ENCODE measurements around the gene TFF3. TPM values are rescaled to one million over a fixed set of nuclear protein-coding genes. Genes with fewer than 3 reads are reported as not detected.

Gene TFF3
- total RNA-seq, 1 experiment from 2014 or later = not detected

- DNase-seq (ENCODE audit: low read depth) = no peak
- in situ Hi-C loops (cut with HindIII; ENCODE audit: low pct_unique_long_range_greater_than_20kb, low sequenced_read_pairs) = no loop called here
Measured at GRCh38 chr21:42349420-42350317, 34.5 kb upstream of the TFF3 start.

GRCh38 chr21:42348762-42349161 lies 33.6 kb upstream of the TFF3 start:
- in situ Hi-C loops (cut with HindIII; ENCODE audit: low pct_unique_long_range_greater_than_20kb, low sequenced_read_pairs) = no loop called here

GRCh38 chr21:42347601-42348327 lies 32.6 kb upstream of the TFF3 start:
- DNase-seq (ENCODE audit: low read depth) = no peak
- in situ Hi-C loops (cut with HindIII; ENCODE audit: low pct_unique_long_range_greater_than_20kb, low sequenced_read_pairs) = no loop called here

More at GRCh38 chr21:42348762-42349161, 33.6 kb upstream of the TFF3 start:
- no peak for DNase-seq (ENCODE audit: low read depth)

DNA sequence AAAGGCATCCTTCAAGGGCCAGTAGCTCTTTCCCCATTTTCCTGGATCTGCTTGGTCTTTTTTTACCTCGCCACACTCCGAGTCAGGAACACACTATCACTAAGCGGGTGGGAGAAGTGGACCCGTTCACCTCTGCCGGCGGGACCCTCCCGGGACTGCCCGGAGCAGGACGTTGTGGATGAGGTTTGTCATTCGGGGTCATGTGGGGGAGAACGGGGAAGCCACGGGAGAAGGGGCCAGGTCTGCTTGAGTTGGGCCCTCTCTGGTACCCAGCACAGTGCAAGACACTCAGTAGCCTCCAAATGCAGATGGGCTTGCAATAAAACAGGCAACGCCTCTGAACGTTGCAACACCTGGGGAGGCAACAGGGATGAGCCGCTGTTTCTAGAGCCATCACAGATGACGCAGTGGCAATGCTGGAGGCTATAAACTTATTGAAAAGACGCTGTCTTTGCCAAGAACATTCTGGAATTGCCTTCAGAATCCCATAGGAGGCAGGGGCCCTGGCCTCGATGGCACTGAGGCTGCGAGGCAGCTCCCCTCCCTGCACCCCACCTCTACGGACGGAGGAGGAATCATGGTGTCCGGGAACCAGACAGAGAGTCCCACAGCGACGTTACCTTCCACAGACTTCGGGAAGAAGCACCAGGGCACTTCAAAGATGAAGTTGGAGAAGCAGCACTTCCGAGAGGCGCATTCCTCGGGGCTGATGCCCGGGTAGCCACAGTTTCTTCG lies 31.8 kb upstream of the TFF3 start:
- no peak for DNase-seq (ENCODE audit: low read depth)
- in situ Hi-C loops (cut with HindIII; ENCODE audit: low pct_unique_long_range_greater_than_20kb, low sequenced_read_pairs) = no loop called here

DNA sequence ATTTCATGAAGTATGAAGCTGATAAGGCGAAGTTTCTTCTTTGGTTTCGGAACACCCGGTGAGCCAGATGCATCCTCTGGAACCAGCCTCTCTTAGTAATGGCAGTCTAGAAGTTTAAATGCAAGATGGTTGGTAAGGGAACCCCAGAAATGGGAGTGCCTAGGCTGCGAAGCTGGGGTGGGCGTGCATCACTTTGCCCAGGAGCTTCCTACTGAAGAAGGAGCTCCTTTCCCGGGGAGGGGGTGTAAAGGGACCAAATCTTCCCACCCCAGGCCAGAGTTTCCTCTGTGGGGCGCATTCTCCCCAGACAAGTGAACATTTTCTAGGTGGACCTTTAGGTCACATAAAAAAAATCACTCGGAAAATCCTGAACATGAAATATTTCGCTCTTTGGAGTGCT lies 31.2 kb upstream of the TFF3 start:
- no peak for DNase-seq (ENCODE audit: low read depth)
- in situ Hi-C loops (cut with HindIII; ENCODE audit: low pct_unique_long_range_greater_than_20kb, low sequenced_read_pairs) = no loop called here

DNA sequence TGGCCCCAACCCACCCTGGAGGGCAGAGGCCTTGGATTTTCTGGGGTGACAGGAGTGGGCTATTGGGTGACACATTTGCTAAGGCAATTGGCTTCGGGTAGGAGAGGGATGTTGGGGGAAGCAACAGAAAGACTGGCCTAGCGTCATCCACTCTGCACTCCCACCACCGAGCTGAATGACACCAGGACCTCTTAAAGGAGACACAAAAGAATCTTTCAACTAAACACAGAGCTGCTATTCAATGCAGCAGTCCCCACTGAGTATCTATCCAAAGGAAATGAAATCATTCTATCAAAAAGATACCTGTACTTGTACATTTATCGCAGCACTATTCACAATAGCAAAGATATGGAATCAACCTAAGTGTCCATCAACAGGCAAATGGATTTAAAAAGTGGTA lies 29.4 kb upstream of the TFF3 start:
- in situ Hi-C loops (cut with HindIII; ENCODE audit: low pct_unique_long_range_greater_than_20kb, low sequenced_read_pairs) = no loop called here
- DNase-seq (ENCODE audit: low read depth) = no peak

- in situ Hi-C loops (cut with HindIII; ENCODE audit: low pct_unique_long_range_greater_than_20kb, low sequenced_read_pairs) = no loop called here
- no peak for DNase-seq (ENCODE audit: low read depth)
Measured at GRCh38 chr21:42343963-42344510, 28.8 kb upstream of the TFF3 start.

DNA sequence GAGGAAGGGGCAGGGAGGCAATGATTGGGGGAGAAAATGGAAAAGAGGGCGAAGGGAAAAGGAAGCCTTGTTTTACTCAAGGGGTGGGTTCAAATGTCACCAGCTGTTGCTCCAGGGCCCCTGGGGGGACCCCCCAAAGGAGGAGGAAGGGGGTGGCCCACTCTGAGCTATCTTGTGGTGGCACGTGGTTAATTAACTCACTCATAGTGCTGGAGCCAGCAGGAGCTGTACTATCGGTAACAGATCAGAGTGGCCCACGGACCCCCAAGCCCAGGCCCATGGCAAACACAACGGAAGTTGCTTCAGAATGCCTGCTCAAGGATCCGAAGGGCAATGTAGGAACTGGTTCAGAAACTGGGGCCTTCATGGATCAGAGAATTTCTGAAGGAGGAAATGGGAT lies 28.3 kb upstream of the TFF3 start:
- no peak for DNase-seq (ENCODE audit: low read depth)
- in situ Hi-C loops (cut with HindIII; ENCODE audit: low pct_unique_long_range_greater_than_20kb, low sequenced_read_pairs) = no loop called here

DNA sequence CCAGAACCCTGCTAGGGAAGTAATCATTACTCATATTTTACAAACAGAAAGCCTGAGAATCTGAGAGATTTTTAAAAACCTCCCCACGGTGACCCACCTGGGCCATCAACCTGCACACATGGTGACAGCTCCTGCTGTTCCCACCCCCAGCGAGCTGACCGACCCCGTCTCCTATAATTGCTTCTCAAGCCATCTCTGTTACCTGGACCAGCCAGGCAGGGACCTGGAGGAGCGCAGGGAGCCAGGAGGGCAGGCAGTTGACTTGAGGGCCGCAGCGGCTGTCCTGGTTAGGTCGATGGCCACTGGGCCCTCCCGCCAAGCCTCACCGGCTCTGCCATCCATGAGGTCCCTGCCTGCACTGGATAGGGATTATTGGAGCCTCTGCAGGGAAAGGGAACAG lies 27.9 kb upstream of the TFF3 start:
- DNase-seq (ENCODE audit: low read depth) = no peak
- in situ Hi-C loops (cut with HindIII; ENCODE audit: low pct_unique_long_range_greater_than_20kb, low sequenced_read_pairs) = no loop called here

DNA sequence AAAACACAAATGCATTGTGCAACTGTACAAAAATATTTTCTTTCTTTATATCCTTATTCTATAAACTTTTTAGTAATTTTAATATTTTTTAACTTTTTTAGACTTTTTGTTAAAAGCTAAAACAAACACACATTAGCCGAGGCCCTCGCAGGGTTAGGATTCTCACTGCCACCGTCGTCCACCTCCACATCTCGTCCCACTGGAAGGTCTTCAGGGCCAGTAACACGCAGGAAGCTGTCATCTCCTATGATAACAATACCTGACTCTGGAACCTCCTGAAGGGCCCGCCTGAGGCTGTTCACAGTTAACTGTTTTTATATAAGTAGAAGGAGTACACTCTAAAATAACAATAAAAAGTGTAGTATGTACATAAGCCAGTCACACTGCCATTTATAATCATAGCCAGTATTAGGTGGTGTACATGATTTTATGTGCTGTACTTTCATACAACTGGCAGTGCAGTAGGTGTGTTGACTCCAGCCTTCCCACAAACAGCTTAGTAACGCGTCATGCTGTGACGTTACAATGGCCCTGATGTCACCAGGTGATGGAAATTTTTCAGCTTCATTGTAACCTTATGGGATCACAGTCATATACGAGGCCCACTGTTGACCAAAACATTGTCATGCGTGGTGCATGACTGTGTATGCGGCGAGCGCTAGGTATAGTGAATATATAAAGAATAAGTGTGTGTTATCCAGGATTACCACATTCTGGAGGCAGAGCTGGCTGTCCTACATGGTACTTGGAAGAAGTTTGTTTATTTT lies 26.8 kb upstream of the TFF3 start:
- no peak for DNase-seq (ENCODE audit: low read depth)
- in situ Hi-C loops (cut with HindIII; ENCODE audit: low pct_unique_long_range_greater_than_20kb, low sequenced_read_pairs) = no loop called here

- in situ Hi-C loops (cut with HindIII; ENCODE audit: low pct_unique_long_range_greater_than_20kb, low sequenced_read_pairs) = no loop called here
Measured at GRCh38 chr21:42340187-42341050, 25.2 kb upstream of the TFF3 start.

GRCh38 chr21:42338729-42339715 lies 23.8 kb upstream of the TFF3 start:
- in situ Hi-C loops (cut with HindIII; ENCODE audit: low pct_unique_long_range_greater_than_20kb, low sequenced_read_pairs) = no loop called here
- no peak for DNase-seq (ENCODE audit: low read depth)

More at GRCh38 chr21:42340187-42341050, 25.2 kb upstream of the TFF3 start:
- no peak for DNase-seq (ENCODE audit: low read depth)

GRCh38 chr21:42337830-42338728 lies 22.9 kb upstream of the TFF3 start:
- peak; percentile 90 for DNase-seq (ENCODE audit: low read depth)
- in situ Hi-C loops (cut with HindIII; ENCODE audit: low pct_unique_long_range_greater_than_20kb, low sequenced_read_pairs) = no loop called here

GRCh38 chr21:42337276-42337675 lies 22.1 kb upstream of the TFF3 start:
- no peak for DNase-seq (ENCODE audit: low read depth)
- in situ Hi-C loops (cut with HindIII; ENCODE audit: low pct_unique_long_range_greater_than_20kb, low sequenced_read_pairs) = no loop called here

DNA sequence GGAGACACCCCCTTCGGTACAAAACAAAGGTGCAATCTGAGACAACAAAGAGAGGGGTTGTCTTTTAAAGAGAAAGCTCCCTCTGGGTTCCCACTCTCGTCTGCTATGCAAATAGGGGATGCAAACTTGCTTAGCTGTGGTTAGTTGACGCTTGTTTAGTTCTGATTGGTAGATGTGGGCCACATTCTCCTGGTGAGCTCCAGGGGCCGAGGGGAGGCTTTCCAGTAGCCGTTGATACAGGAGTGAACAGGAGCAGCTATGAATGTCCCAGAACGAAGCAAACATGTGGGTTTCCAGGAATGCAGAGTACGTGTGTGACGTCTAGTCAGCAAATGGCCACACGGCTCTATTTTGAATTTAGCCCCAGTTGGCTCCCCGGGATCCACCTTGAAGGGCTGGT lies 20.8 kb upstream of the TFF3 start:
- in situ Hi-C loops (cut with HindIII; ENCODE audit: low pct_unique_long_range_greater_than_20kb, low sequenced_read_pairs) = no loop called here
- DNase-seq (ENCODE audit: low read depth) = no peak
